ENCODE results near the gene ASIC4.

The ASIC4 gene

GRCh38 chr2:219476652-219477151 lies 37.6 kb upstream of the ASIC4 start:
- H4K20me1 ChIP-seq (ENCODE audit: control insufficient read depth, insufficient read depth, low read depth, low read length), result no peaks in the 10 kb centered on the region
- H3K4me1 ChIP-seq (ENCODE audit: control insufficient read depth, low read length), result no peaks in the 10 kb centered on the region
- no peaks in the 10 kb centered on the region for H3F3A ChIP-seq (ENCODE audit: control insufficient read depth, insufficient read depth)
- TF ChIP-seq CTCF (IDR thresholded peaks at IDR 0.05; ENCODE audit: low read depth, low read length, poor library complexity, severe bottlenecking) (no peak), EZH2phosphoT487 (IDR thresholded peaks at IDR 0.05; ENCODE audit: borderline replicate concordance, low read length) (no peak)
- H3K79me2 ChIP-seq (ENCODE audit: control insufficient read depth, low read length), result no peaks in the 10 kb centered on the region
- no peaks in the 10 kb centered on the region for H3K9me2 ChIP-seq (replicated peaks; ENCODE audit: control insufficient read depth, low read length)
- H3K9me3 ChIP-seq (ENCODE audit: control insufficient read depth, insufficient read depth, low read length), result no peaks in the 10 kb centered on the region
- H3K4me2 ChIP-seq (ENCODE audit: low read length), result no peak overlapping the region
- no peak overlapping the region for H3K4me3 ChIP-seq (ENCODE audit: low read length)
- H3K27ac ChIP-seq (ENCODE audit: low read depth, low read length), result no peak overlapping the region
- no peaks in the 10 kb centered on the region for H3K27me3 ChIP-seq (ENCODE audit: control insufficient read depth, low read length)
- H3K36me3 ChIP-seq (ENCODE audit: control insufficient read depth, low read length), result no peaks in the 10 kb centered on the region

- no peaks in the 10 kb centered on the region for H3K9me2 ChIP-seq (replicated peaks; ENCODE audit: control insufficient read depth, low read length)
- peaks cover 1% of the 10 kb centered on the region for H3K27me3 ChIP-seq (ENCODE audit: control insufficient read depth, low read length)
- TF ChIP-seq CTCF (IDR thresholded peaks at IDR 0.05; ENCODE audit: low read depth, low read length, poor library complexity, severe bottlenecking) (no peak), EZH2phosphoT487 (IDR thresholded peaks at IDR 0.05; ENCODE audit: borderline replicate concordance, low read length) (no peak)
- no peaks in the 10 kb centered on the region for H3K9me3 ChIP-seq (ENCODE audit: control insufficient read depth, insufficient read depth, low read length)
- H3K79me2 ChIP-seq (ENCODE audit: control insufficient read depth, low read length), result no peaks in the 10 kb centered on the region
- no peak overlapping the region for H3K4me3 ChIP-seq (ENCODE audit: low read length)
- H3K36me3 ChIP-seq (ENCODE audit: control insufficient read depth, low read length), result no peaks in the 10 kb centered on the region
- H4K20me1 ChIP-seq (ENCODE audit: control insufficient read depth, insufficient read depth, low read depth, low read length), result no peaks in the 10 kb centered on the region
- H3F3A ChIP-seq (ENCODE audit: control insufficient read depth, insufficient read depth), result no peaks in the 10 kb centered on the region
- H3K4me1 ChIP-seq (ENCODE audit: control insufficient read depth, low read length), result no peaks in the 10 kb centered on the region
- no peak overlapping the region for H3K27ac ChIP-seq (ENCODE audit: low read depth, low read length)
- H3K4me2 ChIP-seq (ENCODE audit: low read length), result no peak overlapping the region
Measured at GRCh38 chr2:219477179-219477578, 37.1 kb upstream of the ASIC4 start.

GRCh38 chr2:219477815-219478214 lies 36.5 kb upstream of the ASIC4 start:
- Histone ChIP-seq H4K20me1 (ENCODE audit: control insufficient read depth, insufficient read depth, low read depth, low read length) (no peaks in the 10 kb centered on the region), H3K9me3 (ENCODE audit: control insufficient read depth, insufficient read depth, low read length) (no peaks in the 10 kb centered on the region), H3K4me3 (ENCODE audit: low read length) (no peak overlapping the region), H3K4me2 (ENCODE audit: low read length) (no peak overlapping the region), H3K36me3 (ENCODE audit: control insufficient read depth, low read length) (no peaks in the 10 kb centered on the region), H3K27ac (ENCODE audit: low read depth, low read length) (no peak overlapping the region), H3K27me3 (ENCODE audit: control insufficient read depth, low read length) (peaks cover 7% of the 10 kb centered on the region), H3K9me2 (replicated peaks; ENCODE audit: control insufficient read depth, low read length) (no peaks in the 10 kb centered on the region), H3F3A (ENCODE audit: control insufficient read depth, insufficient read depth) (no peaks in the 10 kb centered on the region), H3K4me1 (ENCODE audit: control insufficient read depth, low read length) (no peaks in the 10 kb centered on the region), H3K79me2 (ENCODE audit: control insufficient read depth, low read length) (no peaks in the 10 kb centered on the region)
- no peak for TF ChIP-seq CTCF (IDR thresholded peaks at IDR 0.05; ENCODE audit: low read depth, low read length, poor library complexity, severe bottlenecking)
- no peak for TF ChIP-seq EZH2phosphoT487 (IDR thresholded peaks at IDR 0.05; ENCODE audit: borderline replicate concordance, low read length)

Measured in DOHH2 (cell line).